GM18858 (cell line): ENCODE measurements around the gene ERCC6L2.

ENCODE experiments used
- ATAC-seq: cut with Tn5 transposase; IDR thresholded peaks from one replicate; pipeline ENCODE4 v1.9.1; 2021; ENCODE audit not compliant: unreplicated experiment

ERCC6L2 gene

DNA sequence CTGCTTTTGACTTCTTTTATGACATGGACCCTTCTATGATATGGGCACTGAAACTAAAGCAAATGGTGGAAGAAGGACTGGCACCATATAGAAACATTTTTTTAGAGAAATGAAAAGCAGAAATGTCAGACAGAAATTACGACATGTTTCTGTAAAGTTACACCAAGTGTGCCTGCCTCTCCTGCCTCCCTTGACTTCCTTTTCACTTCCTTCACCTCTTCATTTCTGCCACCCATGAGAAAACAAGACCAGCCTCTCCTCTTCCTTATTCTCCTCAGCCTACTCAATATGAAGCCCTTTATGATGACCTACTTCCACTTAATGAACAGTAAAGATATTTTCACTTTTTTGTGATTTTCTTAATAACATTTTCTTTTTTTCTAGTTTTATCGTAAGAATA lies 44.5 kb downstream of the ERCC6L2 start:
- ATAC-seq: no peak

DNA sequence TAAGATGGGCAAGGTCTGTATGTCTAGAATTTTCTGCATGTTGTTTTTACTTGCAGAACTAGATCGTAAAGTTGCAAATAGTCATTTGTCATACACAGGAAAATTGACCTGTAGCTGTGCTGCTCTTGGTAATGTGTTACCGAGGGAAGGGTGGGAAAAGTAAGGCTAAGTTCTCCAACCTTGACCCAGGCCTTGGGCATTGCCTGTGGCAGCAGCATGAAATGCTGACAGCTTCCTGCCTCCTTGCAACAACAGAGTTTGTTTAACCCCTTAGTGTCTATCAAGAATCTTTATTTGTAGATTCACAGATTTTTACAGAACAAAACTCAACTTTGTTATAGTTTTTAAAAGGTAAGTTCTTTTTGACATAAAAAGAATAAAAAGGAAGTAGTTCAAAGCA lies 48.3 kb downstream of the ERCC6L2 start:
- no peak for ATAC-seq

DNA sequence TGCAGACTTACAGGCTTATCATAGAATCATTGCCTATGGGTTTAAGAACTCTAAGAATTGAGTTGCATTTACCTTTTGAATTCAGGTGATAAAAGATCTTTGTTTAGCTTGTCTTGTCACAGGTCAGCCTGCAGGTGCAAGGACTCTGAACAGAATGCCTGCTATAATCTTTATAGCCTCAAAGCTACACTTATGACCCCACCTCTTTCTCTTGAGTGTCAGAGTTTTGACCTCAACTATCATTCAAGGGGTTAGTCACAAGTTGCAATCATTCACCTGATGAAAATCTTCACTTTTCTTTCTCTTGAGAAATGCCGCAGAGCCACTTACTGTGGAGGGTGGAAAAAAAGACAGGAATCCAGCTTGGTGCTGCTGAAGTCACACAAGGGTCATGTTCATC lies 49.5 kb downstream of the ERCC6L2 start:
- no peak for ATAC-seq

DNA sequence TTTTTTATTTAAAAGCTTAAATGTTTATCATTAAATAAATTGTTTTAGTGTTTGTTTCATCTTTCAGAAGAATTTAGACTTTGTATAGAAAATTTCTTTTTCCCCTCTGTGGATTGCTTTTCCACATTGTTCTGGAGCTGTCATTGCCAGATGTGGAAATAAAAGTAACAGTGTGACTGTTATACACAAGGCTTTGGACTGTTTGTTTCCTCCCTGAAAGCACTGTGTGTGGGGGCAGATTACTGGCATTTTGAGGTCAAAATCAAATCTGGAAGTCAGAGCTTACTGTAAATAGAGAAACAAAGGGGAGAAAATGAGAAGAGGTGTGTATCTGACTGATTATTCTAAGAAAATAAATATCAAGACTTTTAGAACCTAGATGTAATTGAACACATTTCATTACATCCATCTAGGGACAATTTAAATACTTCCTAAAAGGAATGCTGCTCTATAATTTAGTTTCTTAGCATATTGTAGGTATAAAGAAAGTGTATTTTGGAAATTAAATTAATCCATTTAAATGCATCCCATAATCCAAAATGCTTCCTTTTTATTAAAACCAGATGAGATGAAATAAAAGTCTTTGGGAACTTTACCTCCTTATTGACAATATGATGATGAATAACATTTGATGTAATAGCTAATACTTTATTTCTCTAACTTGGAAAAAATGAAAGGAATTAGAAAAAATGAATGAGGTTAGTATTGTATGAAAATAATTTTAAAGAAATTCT lies 51.9 kb downstream of the ERCC6L2 start:
- ATAC-seq: no peak

DNA sequence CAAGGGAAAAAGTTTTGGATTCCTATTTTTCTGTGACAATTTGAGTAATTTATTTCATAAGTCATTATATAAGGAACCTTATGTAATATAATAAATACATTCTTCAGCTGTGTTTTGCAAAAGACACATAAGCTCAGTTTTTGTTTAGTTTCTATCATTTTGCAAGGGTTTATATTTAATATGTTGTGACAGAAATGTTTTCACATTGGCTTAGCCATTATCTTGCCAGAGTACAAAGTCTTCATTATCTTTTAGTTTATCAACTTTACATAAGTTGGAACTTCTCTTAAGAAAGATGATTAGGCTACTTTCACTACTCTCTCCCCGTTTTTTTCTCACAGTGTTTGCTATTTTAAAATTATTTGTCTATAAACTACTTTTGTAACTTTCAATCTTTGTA lies 54.8 kb downstream of the ERCC6L2 start:
- ATAC-seq: no peak

DNA sequence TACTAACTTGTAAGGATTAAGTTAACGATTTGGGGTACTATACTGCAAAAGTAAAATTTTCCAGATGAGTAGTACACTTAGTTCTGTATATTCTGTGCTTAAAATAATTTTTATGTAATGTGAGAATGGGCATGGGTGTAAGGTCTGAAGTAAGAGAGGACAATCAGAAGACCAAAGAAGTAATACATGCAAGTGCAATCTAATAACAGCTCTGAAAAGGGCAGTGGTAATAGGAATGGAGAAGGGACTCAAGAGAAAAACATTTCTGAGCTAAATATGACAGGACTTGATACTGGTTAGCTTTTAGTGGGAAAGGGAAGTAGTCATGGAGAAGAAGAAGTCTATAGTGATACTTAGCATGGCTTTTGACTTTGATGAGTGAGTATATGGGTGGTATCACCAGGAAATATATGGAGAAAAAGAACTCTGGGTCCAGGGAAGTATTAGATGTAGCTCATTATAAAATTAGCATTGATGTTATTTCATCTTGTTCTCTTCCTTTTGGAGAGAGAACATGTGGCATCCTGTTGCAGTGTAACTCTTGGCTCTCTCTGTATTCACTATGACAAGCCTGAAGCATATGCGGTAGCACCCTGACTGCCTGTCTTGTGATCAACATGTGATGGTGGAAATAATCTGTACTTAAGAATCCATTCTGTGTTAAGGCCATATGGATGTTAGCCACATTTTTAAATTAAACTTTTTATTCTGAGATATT lies 60.5 kb downstream of the ERCC6L2 start:
- ATAC-seq: no peak

DNA sequence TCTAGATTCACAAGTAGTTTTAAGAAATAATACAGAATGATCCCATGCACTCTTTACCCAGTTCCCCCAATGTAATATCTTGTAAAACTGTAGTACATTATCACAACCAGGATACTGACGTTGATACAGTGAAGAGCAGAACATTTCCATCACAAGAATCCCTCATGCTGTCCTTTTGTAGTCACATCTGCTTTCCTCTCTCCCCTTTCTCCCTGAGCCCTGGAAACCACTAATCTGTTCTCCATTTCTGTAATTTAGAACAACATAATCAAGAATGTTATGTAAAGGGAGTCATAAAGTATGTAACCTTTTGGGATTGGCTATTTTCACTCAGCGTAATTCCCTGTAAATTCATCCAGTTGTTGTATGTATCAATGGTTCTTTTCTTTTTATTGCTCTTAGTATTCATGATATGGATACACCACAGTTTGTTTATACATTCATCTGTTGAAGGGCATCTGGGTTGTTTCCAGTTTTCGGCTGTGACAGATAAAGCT lies 61.1 kb downstream of the ERCC6L2 start:
- ATAC-seq: no peak

DNA sequence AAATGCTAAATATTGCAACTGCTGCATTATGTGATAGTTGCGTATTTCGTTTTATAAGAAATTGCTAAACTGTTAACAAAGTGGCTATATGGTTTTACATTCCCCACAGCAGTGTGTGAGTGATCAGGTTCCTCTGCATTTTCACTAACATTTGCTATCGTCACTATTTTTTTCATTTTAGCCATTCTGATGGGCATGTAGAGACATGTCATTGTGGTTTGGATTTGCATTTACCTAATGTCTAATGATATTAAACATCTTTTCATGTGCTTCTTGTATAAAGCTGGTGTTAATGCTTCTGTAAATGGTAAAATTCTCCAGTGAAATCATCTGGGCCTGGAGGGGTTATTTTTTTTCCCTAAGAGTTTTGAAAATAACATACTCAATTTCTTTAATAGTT lies 61.6 kb downstream of the ERCC6L2 start:
- no peak for ATAC-seq

DNA sequence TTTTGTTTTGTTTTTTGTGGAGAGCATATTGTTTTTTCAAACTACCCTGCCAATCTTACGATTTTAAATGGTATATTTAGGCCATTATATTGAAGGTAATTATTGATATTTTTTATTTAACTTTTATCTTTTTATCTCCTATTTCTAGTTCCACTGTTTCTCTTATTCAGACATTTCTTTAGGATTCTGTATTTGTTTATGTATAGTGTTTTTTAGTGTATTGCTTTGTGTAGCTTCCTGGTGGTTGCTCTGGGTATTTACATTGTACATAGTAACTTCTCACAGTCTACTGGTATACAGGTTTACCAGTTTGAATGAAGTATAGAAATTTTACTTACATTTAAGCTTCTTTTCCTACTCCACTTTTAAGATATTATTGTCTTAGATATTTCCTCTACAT lies 63.2 kb downstream of the ERCC6L2 start:
- ATAC-seq: no peak

DNA sequence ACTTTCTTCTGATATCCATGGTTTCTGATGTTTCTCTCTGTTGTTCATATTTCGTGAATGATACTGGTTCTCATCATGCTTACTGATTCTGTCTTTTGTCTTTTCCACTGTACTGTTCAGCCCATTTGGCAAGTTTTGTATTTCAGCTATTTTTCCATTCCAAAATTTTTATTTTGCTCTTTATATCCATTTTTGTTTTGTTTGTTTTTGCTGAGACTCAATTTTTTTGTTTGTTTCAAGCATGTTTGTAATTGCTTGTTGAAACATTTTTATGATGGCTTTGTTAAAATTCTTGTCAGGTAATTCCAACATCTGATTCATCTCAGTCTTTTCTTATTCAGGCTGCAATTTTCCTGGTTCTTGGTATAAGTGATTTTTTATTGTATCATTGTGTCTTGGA lies 64.0 kb downstream of the ERCC6L2 start:
- no peak for ATAC-seq

DNA sequence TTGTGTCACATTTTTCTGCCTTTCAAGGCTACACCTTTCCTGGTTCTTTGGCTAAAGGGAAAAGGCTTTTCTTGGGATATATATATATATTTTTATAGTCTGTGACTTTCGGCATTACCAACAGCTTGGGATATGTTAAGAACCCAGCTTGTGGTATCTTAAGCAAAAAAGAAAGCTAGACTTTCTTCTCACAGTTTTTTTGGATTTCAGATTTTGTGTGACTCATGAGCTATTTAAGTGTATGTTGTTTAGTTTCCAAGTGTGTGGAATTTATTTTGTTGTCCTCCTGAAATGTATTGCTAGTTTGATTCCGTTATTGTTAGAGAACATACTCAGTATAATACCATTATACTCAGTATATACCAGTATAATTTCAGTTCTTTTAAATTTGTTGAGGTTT lies 64.8 kb downstream of the ERCC6L2 start:
- ATAC-seq: no peak

DNA sequence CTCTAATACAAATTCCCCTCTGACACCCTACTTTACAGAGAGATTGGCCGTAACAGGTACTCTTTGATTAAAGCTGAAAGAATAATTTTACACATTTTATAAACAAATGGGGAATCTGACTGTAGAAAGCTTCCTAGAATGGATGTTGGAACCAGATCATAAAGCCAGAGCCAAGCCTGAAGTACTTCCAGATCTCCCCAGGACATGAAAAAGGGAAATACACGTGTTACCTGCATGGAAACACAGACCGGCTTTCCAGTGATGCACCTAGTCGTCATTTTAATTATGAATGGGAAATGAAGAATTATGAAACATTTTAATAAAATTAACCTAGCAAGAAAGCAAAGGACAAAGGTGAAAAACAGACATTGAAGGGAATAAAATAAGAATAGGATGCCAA lies 66.5 kb downstream of the ERCC6L2 start:
- ATAC-seq: no peak

DNA sequence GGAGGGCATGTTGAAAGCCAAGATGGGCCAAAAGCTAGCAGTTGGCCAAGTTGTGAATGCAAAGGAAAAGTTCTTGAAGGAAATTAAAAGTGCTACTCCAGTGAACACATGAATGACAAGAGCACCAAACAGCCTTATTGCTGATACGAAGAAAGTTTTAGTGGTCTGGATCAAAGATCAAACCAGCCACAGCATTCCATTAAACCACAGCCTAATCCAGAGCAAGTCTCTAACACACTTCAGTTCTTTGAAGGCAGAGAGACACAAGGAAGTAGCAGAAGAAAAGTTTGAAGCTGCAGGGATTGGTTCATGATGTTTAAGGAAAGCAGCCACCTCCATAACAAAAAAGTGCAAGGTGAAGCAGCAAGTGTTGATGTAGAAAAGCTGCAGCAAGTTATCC lies 71.6 kb downstream of the ERCC6L2 start:
- ATAC-seq: no peak

DNA sequence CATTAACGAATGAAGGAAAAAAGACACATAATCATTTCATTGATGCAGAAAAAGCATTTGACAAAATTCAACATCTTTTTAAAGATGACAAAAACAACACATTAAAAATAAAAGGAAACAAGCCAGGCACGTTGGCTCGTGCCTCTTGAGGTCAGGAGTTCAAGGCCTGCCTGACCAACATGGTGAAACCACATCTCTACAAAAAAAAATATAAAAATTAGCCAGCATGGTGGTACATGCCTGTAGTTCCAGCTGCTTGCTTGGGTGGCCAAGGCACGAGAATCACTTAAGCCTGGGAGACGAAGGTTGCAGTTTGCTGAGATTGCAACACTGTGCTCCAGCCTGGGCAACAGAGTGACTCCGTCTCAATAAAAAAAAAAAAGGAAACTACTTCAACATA lies 77.0 kb downstream of the ERCC6L2 start:
- ATAC-seq: no peak

DNA sequence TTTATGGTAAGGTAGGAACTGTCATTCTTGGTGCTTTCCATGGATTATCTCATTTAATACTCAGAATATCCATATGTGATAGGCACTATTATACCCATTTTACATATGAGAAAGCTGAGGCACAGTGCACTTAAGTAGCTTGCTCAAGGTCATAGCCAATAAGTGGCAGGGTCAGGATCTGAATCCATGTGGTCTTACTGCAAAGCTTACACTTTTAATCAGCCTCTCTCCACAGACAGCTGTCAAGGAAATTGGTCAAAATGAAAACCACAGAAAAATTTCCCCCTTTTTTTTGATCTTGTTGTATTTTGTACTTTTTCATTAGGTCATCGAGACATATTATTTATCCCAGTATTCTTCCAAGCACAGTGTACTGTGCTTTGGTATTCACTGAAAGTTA lies 78.5 kb downstream of the ERCC6L2 start:
- no peak for ATAC-seq

DNA sequence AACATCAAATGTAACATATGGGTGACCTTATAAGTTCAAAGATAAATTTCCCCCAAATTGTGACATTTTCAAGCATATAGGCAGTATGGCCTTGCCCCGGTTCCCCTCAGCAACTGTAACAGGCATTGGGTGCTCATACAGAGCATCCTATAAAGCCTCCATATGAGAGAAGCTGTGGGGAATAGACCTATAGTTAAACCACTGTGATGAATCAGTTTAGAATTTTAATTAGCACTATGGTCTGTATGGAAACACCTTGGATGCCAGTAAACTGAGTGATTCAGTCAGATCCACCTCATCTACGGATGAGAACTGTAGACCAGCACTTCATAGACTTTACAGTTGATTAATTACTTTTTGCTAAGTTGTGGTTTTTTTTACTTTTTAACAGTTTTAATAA lies 79.4 kb downstream of the ERCC6L2 start:
- no peak for ATAC-seq

DNA sequence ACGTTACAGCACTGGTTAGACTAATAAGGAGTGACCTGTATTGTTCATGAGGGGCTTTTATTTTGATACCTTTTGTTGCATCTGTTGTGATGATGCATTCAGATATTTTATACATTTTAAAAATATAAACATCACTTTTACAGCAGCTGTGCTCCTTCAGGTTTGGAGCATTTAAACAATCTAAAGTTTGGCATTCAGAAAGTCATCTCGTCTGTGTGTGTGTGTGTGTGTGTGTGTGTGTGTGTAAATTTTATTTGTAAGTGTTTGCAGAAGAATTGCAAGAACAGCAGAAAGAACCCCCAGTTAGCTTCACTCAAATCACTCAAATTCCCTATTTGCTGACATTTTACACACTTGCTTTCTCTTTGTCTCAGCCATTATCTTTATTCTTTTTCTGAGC lies 87.4 kb downstream of the ERCC6L2 start:
- ATAC-seq: no peak

DNA sequence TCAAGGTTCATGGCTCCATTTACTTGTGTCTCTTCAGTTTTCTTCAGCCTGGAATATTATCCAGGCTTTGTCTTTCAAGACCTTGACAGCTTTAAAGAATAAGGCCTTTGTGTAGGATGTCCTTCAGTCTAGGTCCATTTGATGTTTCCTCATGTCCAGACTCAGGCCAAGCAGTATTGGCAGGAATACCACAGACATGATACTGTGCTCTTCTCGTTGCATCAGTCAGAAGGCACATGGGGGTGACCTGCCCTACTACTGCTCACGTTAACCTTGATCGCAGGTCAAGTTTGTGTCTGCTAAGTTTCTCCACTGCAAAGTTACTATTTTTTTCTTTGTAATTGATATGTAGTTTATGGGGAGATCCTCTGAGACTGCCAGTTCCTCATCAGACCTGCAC lies 88.2 kb downstream of the ERCC6L2 start:
- ATAC-seq: no peak

DNA sequence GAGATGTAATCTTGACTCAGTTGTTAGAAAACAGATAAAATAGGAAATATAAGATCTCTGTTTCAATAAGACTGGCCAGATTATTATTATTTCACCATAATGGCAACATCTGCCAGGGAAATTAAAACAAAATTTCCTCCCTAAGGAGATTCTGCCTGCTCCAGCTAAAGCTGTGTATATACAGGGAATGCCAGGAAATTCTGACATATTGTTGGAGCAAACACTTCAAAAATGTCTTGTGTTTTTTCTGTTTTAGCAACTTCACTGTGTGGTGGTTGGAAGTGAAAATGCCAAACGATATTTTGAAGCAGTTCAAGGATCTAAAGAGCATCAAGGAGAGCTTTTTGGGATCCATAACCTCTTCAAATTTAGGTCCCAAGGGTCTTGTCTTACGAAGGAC lies 90.8 kb downstream of the ERCC6L2 start:
- ATAC-seq: no peak

DNA sequence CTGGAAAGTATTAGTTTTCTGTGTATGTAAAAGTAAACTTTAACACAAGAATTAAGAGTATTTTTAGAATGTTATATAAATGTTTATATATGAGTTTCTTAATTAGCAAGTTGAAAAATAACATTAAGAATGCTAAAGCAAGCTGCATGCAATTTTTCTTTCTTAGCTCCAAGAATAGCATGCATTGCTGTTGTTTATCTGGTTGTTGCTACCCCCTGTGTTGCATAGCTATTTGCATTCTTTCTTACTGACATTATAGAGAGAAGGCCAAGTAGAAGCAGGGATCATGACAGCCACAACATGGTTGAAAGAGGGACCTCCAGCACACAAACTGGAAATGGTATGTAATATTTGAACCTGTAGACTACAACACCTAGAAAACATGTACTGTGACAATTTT lies 94.8 kb downstream of the ERCC6L2 start:
- ATAC-seq: no peak

DNA sequence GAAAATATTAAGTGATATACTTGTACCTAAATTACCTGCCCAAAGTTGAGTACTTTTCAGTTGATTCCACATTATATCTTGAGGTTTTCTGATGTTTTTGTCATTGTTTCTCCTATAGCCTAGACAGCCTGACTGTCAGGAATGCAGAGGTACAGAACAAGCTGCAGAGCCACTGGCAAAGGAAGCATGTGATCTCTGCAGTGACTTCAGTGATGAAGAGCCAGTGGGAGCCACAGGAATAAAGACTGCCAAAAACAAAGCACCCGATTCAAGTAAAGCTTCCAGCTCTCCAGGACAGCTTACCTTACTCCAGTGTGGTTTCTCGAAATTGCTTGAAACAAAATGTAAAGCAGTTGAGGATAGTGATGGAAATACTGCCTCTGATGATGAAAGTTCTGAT lies 96.3 kb downstream of the ERCC6L2 start:
- ATAC-seq: no peak

DNA sequence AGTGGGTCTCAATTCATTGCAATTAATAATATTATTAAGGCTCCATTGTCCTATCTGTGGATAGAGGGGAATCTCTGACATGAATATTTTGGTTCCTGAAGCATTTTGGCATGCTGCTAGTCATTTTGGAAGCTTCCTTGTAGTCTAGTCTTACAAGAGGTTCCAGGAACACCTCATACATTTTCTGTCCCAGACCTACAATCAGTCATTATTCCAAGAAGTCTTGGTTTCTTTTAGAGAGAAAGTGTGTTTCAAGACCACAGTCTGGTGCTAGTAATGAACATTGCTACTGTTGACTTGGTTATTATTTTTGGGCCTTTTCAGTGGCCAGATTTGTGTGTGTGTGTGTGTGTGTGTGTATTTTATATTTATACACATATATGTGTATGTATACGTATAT lies 98.9 kb downstream of the ERCC6L2 start:
- no peak for ATAC-seq

DNA sequence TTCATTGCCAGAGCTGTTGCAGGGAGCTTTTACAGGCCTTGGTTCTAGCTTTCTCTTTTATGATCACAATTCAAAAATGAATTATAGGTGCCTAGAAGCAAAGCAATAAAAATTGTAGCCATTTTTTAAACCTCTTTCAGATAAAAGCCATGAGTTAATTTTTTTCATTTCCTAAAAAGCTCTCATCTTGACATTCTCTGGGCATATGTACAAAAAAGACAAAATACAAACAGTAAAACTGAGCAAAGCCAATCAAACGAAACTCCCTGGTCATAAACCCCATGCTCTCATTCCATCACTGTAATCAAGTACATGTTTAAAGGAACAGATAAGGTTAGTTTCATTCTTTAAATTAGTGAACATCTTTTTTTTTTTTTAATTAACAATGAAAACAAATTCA lies 101.9 kb downstream of the ERCC6L2 start:
- no peak for ATAC-seq
